DMS53 treated with DMSO at 0.1 percent for 48 hours (cell line): Measurements from ENCODE around the gene OR52W1.

ENCODE experiments used
- DNase-seq: peaks from one replicate; lab custom pipeline; 2025; ENCODE audit not compliant: unreplicated experiment; lab: John Stamatoyannopoulos, UW

OR52W1 gene

GRCh38 chr11:6199174-6199810 is at the start of gene OR52W1:
OR52W1 (plus strand) TSS chr11:6199224; CDS start chr11:6199224, 0 bp downstream.
- no peak for DNase-seq

GRCh38 chr11:6151117-6151516 is 47.9 kb upstream of the OR52W1 start:
- no peak for DNase-seq

- DNase-seq = no peak
Observed at GRCh38 chr11:6152126-6152525, 46.9 kb upstream of the OR52W1 start.

- no peak for DNase-seq
Observed at GRCh38 chr11:6156628-6157359, 42.2 kb upstream of the OR52W1 start.

- no peak for DNase-seq
Observed at GRCh38 chr11:6170226-6170625, 28.8 kb upstream of the OR52W1 start, which contains the start of gene OR52B2. OR52B2 (minus strand) TSS chr11:6170326; CDS start chr11:6170326, 0 bp downstream.

- no peak for DNase-seq
Observed at GRCh38 chr11:6175440-6175839, 23.6 kb upstream of the OR52W1 start.

GRCh38 chr11:6191742-6192141 is 7.3 kb upstream of the OR52W1 start:
- no peak for DNase-seq

- DNase-seq = no peak
Observed at GRCh38 chr11:6194065-6194581, 4.9 kb upstream of the OR52W1 start.

GRCh38 chr11:6196396-6196795 is 2.6 kb upstream of the OR52W1 start:
- DNase-seq = no peak

GRCh38 chr11:6197466-6198200 is 1.4 kb upstream of the OR52W1 start:
- DNase-seq = no peak

- DNase-seq = no peak
Observed at GRCh38 chr11:6200975-6201374, 2.0 kb downstream of the OR52W1 start.

GRCh38 chr11:6201481-6201880 is 2.5 kb downstream of the OR52W1 start:
- DNase-seq = no peak

GRCh38 chr11:6202041-6202440 is 3.0 kb downstream of the OR52W1 start:
- DNase-seq = no peak

- DNase-seq = no peak
Observed at GRCh38 chr11:6203327-6203726, 4.3 kb downstream of the OR52W1 start.

- no peak for DNase-seq
Observed at GRCh38 chr11:6204706-6205105, 5.7 kb downstream of the OR52W1 start.

- DNase-seq = no peak
Observed at GRCh38 chr11:6205366-6205765, 6.3 kb downstream of the OR52W1 start, which contains the start of gene C11orf42. C11orf42 (plus strand) TSS chr11:6205557; CDS start chr11:6205616, 59 bp downstream.

- DNase-seq = no peak
Observed at GRCh38 chr11:6206456-6207180, 7.6 kb downstream of the OR52W1 start.

GRCh38 chr11:6209801-6210200 is 10.8 kb downstream of the OR52W1 start:
- DNase-seq = no peak

- DNase-seq = no peak
Observed at GRCh38 chr11:6210274-6210955, 11.4 kb downstream of the OR52W1 start.

- no peak for DNase-seq
Observed at GRCh38 chr11:6214530-6214929, 15.5 kb downstream of the OR52W1 start.
